Muscle layer of duodenum (tissue), 2 donors: Measurements from ENCODE around the gene SIRPA.
A peak's percentile ranks its signal among the peaks of the same experiment; 100 is the strongest.

Experiments
- H3K27ac ChIP-seq: one replicate; pipeline ENCODE4 v1.7.0; 2013; ENCODE audit warnings: mild to moderate bottlenecking, low read length
- H3K27me3 ChIP-seq: one replicate; pipeline ENCODE4 v1.7.0; 2013; ENCODE audit warnings: low read depth, mild to moderate bottlenecking, control low read depth, low read length
- H3K36me3 ChIP-seq, 2 donors: one replicate each; pipeline ENCODE4 v1.7.0; 2013; ENCODE audit warnings: low read length in 2 of 2, control low read depth in 1 of 2, mild to moderate bottlenecking in 1 of 2; ENCODE audit not compliant: insufficient read depth in 2 of 2, control insufficient read depth in 1 of 2
- H3K4me1 ChIP-seq, 2 donors: one replicate each; pipeline ENCODE4 v1.7.0; 2013; ENCODE audit warnings: low read length in 2 of 2, mild to moderate bottlenecking in 2 of 2, control low read depth in 1 of 2, moderate library complexity in 1 of 2; ENCODE audit not compliant: insufficient read depth in 2 of 2, control insufficient read depth in 1 of 2
- H3K4me3 ChIP-seq, 2 donors: one replicate each; pipeline ENCODE4 v1.7.0; 2013; ENCODE audit warnings: low read length in 2 of 2, low read depth in 1 of 2, mild to moderate bottlenecking in 1 of 2
- H3K9me3 ChIP-seq, 2 donors: one replicate each; pipeline ENCODE4 v1.7.0; 2013; ENCODE audit warnings: low read length in 2 of 2, control low read depth in 1 of 2, mild to moderate bottlenecking in 1 of 2; ENCODE audit not compliant: control insufficient read depth in 1 of 2
- donor health status: healthy.

Gene SIRPA

GRCh38 chr20:1894951-1895673 lies at the start of gene SIRPA:
TSS of gene SIRPA (plus strand) at chr20:1895407. CDS start at chr20:1895448, 41 bp downstream.
- no peaks in the 10 kb centered on the region for H3K36me3 ChIP-seq
- no peaks in the 10 kb centered on the region for H3K9me3 ChIP-seq
- H3K27ac ChIP-seq, result peak within 1 kb of the TSS; percentile 77
- peak within 1 kb of the TSS; percentile 83 to 89 for H3K4me3 ChIP-seq
- no peaks in the 10 kb centered on the region for H3K27me3 ChIP-seq
- H3K4me1 ChIP-seq, result peaks cover 22 to 52% of the 10 kb centered on the region in 2 donors

GRCh38 chr20:1845701-1846100 lies 49.5 kb upstream of the SIRPA start:
- no peak overlapping the region for H3K4me3 ChIP-seq
- no peaks in the 10 kb centered on the region for H3K36me3 ChIP-seq
- no peaks in the 10 kb centered on the region for H3K9me3 ChIP-seq
- H3K27ac ChIP-seq, result no peak overlapping the region
- H3K4me1 ChIP-seq, result peaks cover 0 to 47% of the 10 kb centered on the region in 2 donors
- H3K27me3 ChIP-seq, result no peaks in the 10 kb centered on the region

- Histone ChIP-seq H3K27ac (no peak overlapping the region), H3K4me1 (peaks cover 0 to 41% of the 10 kb centered on the region in 2 donors), H3K27me3 (no peaks in the 10 kb centered on the region)
These were observed 48.9 kb upstream of the SIRPA start for GRCh38 chr20:1846341-1846740.

GRCh38 chr20:1846876-1847275 lies 48.3 kb upstream of the SIRPA start:
- Histone ChIP-seq H3K36me3 (no peaks in the 10 kb centered on the region), H3K4me3 (no peak overlapping the region), H3K27ac (no peak overlapping the region), H3K9me3 (no peaks in the 10 kb centered on the region), H3K27me3 (no peaks in the 10 kb centered on the region), H3K4me1 (peaks cover 0 to 36% of the 10 kb centered on the region in 2 donors)

More at GRCh38 chr20:1846341-1846740, 48.9 kb upstream of the SIRPA start:
- H3K36me3 ChIP-seq, result no peaks in the 10 kb centered on the region
- H3K4me3 ChIP-seq, result no peak overlapping the region
- H3K9me3 ChIP-seq, result no peaks in the 10 kb centered on the region

GRCh38 chr20:1847780-1848179 lies 47.4 kb upstream of the SIRPA start:
- Histone ChIP-seq H3K36me3 (no peaks in the 10 kb centered on the region), H3K27ac (no peak overlapping the region), H3K9me3 (no peaks in the 10 kb centered on the region), H3K4me1 (peaks cover 0 to 28% of the 10 kb centered on the region in 2 donors), H3K27me3 (no peaks in the 10 kb centered on the region), H3K4me3 (no peak overlapping the region)

- Histone ChIP-seq H3K27me3 (no peaks in the 10 kb centered on the region), H3K4me1 (peaks cover 0 to 22% of the 10 kb centered on the region in 2 donors), H3K4me3 (no peak overlapping the region), H3K27ac (no peak overlapping the region), H3K9me3 (no peaks in the 10 kb centered on the region), H3K36me3 (no peaks in the 10 kb centered on the region)
These were observed 46.8 kb upstream of the SIRPA start for GRCh38 chr20:1848373-1848772.

- H3K27ac ChIP-seq, result no peak overlapping the region
- H3K9me3 ChIP-seq, result no peaks in the 10 kb centered on the region
- peaks cover 4% of the 10 kb centered on the region for H3K27me3 ChIP-seq
- no peak overlapping the region for H3K4me3 ChIP-seq
- no peaks in the 10 kb centered on the region for H3K36me3 ChIP-seq
- no peaks in the 10 kb centered on the region for H3K4me1 ChIP-seq
These were observed 43.8 kb upstream of the SIRPA start for GRCh38 chr20:1851396-1851795.

GRCh38 chr20:1853473-1853872 lies 41.7 kb upstream of the SIRPA start:
- Histone ChIP-seq H3K36me3 (no peaks in the 10 kb centered on the region), H3K27me3 (peaks cover 4% of the 10 kb centered on the region), H3K9me3 (no peaks in the 10 kb centered on the region), H3K4me1 (no peaks in the 10 kb centered on the region), H3K4me3 (no peak overlapping the region), H3K27ac (no peak overlapping the region)

- Histone ChIP-seq H3K9me3 (no peaks in the 10 kb centered on the region), H3K27ac (no peak overlapping the region), H3K27me3 (peaks cover 4% of the 10 kb centered on the region), H3K36me3 (no peaks in the 10 kb centered on the region), H3K4me3 (no peak overlapping the region), H3K4me1 (no peaks in the 10 kb centered on the region)
These were observed 41.0 kb upstream of the SIRPA start for GRCh38 chr20:1854246-1854645.

- Histone ChIP-seq H3K36me3 (no peaks in the 10 kb centered on the region), H3K27ac (no peak overlapping the region)
These were observed 40.1 kb upstream of the SIRPA start for GRCh38 chr20:1855109-1855508.

GRCh38 chr20:1855690-1856089 lies 39.5 kb upstream of the SIRPA start:
- no peaks in the 10 kb centered on the region for H3K36me3 ChIP-seq
- H3K9me3 ChIP-seq, result no peaks in the 10 kb centered on the region
- peaks cover 4% of the 10 kb centered on the region for H3K27me3 ChIP-seq
- H3K4me3 ChIP-seq, result no peak overlapping the region
- H3K27ac ChIP-seq, result no peak overlapping the region
- no peaks in the 10 kb centered on the region for H3K4me1 ChIP-seq

More at GRCh38 chr20:1855109-1855508, 40.1 kb upstream of the SIRPA start:
- H3K9me3 ChIP-seq, result no peaks in the 10 kb centered on the region
- H3K4me1 ChIP-seq, result no peaks in the 10 kb centered on the region
- H3K4me3 ChIP-seq, result no peak overlapping the region
- H3K27me3 ChIP-seq, result peaks cover 4% of the 10 kb centered on the region

- Histone ChIP-seq H3K27me3 (peaks cover 4% of the 10 kb centered on the region), H3K36me3 (no peaks in the 10 kb centered on the region), H3K4me1 (no peaks in the 10 kb centered on the region), H3K4me3 (no peak overlapping the region), H3K27ac (no peak overlapping the region), H3K9me3 (no peaks in the 10 kb centered on the region)
These were observed 38.8 kb upstream of the SIRPA start for GRCh38 chr20:1856424-1856823.
